Trophoblast cell (in vitro differentiated cells and primary cell): ENCODE results near the gene MORN1.

ENCODE experiments used
- DNase-seq, 2 donors: peaks; one replicate each; pipeline ENCODE4 v3.0.0-alpha.2; 2016
- H2AFZ ChIP-seq: 2 replicates; pipeline ENCODE4 v1.6.1; 2013; ENCODE audit warnings: low read length, moderate library complexity, mild to moderate bottlenecking; ENCODE audit not compliant: insufficient read depth, poor library complexity
- H2AK5ac ChIP-seq: 2 replicates; pipeline ENCODE4 v1.6.1; 2013; ENCODE audit warnings: mild to moderate bottlenecking, low read length
- H2BK120ac ChIP-seq: 2 replicates; pipeline ENCODE4 v1.6.1; 2013; ENCODE audit warnings: low read length, mild to moderate bottlenecking, moderate library complexity; ENCODE audit not compliant: insufficient read depth, poor library complexity
- H2BK12ac ChIP-seq: 2 replicates; pipeline ENCODE4 v1.6.1; 2013; ENCODE audit warnings: mild to moderate bottlenecking, low read length, moderate library complexity
- H2BK5ac ChIP-seq: 2 replicates; pipeline ENCODE4 v1.6.1; 2013; ENCODE audit warnings: low read length, low read depth, moderate library complexity, mild to moderate bottlenecking; ENCODE audit not compliant: poor library complexity
- H3K14ac ChIP-seq: 2 replicates; pipeline ENCODE4 v1.6.1; 2013; ENCODE audit warnings: mild to moderate bottlenecking, low read length
- H3K18ac ChIP-seq: 2 replicates; pipeline ENCODE4 v1.6.1; 2013; ENCODE audit warnings: mild to moderate bottlenecking, low read length
- H3K23ac ChIP-seq: 2 replicates; pipeline ENCODE4 v1.6.1; 2013; ENCODE audit warnings: low read length
- H3K27ac ChIP-seq: 2 replicates; pipeline ENCODE4 v1.5.1; 2013; ENCODE audit warnings: low read depth, mild to moderate bottlenecking, inconsistent platforms, low read length, moderate library complexity
- H3K27me3 ChIP-seq: 2 replicates; pipeline ENCODE4 v1.6.1; 2013; ENCODE audit warnings: inconsistent platforms, mild to moderate bottlenecking, low read length, moderate library complexity; ENCODE audit not compliant: insufficient read depth
- H3K36me3 ChIP-seq, 2 experiments: 1 replicate in 1 of 2; 2 replicates in 1 of 2; pipeline ENCODE4 v1.6.1; 2013; ENCODE audit warnings: low read length in 2 of 2, mild to moderate bottlenecking in 2 of 2, moderate library complexity in 1 of 2; ENCODE audit not compliant: insufficient read depth in 2 of 2, control insufficient read depth in 1 of 2
- H3K4ac ChIP-seq: 2 replicates; pipeline ENCODE4 v1.6.1; 2013; ENCODE audit warnings: low read depth, mild to moderate bottlenecking, low read length, moderate library complexity
- H3K4me1 ChIP-seq, 2 experiments: 1 replicate in 1 of 2; 2 replicates in 1 of 2; pipeline ENCODE4 v1.6.1; 2013; ENCODE audit warnings: low read length in 2 of 2, mild to moderate bottlenecking in 2 of 2, moderate library complexity in 1 of 2; ENCODE audit not compliant: insufficient read depth in 2 of 2, control insufficient read depth in 1 of 2
- H3K4me2 ChIP-seq: 2 replicates; pipeline ENCODE4 v1.6.1; 2013; ENCODE audit warnings: inconsistent platforms, mild to moderate bottlenecking, low read length, moderate library complexity
- H3K4me3 ChIP-seq: 2 replicates; pipeline ENCODE4 v1.5.1; 2013; ENCODE audit warnings: mild to moderate bottlenecking, low read depth, low read length, inconsistent platforms
- H3K79me1 ChIP-seq: one replicate; pipeline ENCODE4 v1.6.1; 2013; ENCODE audit warnings: low read length
- H3K79me2 ChIP-seq: 2 replicates; pipeline ENCODE4 v1.6.1; 2013; ENCODE audit warnings: low read length, mild to moderate bottlenecking; ENCODE audit not compliant: control insufficient read depth, insufficient read depth, poor library complexity
- H3K9ac ChIP-seq: 2 replicates; pipeline ENCODE4 v1.6.1; 2013; ENCODE audit warnings: mild to moderate bottlenecking, low read length
- H3K9me3 ChIP-seq: 2 replicates; pipeline ENCODE4 v1.6.1; 2013; ENCODE audit warnings: low read depth, mild to moderate bottlenecking, control low read depth, inconsistent platforms, low read length; ENCODE audit not compliant: insufficient read depth
- H4K12ac ChIP-seq: 2 replicates; pipeline ENCODE4 v1.6.1; 2013; ENCODE audit warnings: low read depth, mild to moderate bottlenecking, low read length, moderate library complexity
- H4K8ac ChIP-seq: 2 replicates; pipeline ENCODE4 v1.6.1; 2013; ENCODE audit warnings: low read depth, mild to moderate bottlenecking, low read length, moderate library complexity
- H4K91ac ChIP-seq: one replicate; pipeline ENCODE4 v1.6.1; 2013; ENCODE audit warnings: low read depth, mild to moderate bottlenecking, low read length, moderate library complexity
- WGBS: extraction: QIAGEN DNeasy Blood & Tissue Kit; methylation state at CpG from one replicate; pipeline ENCODE4 v1.1.7; 2013; ENCODE audit warnings: missing lambda C conversion rate; ENCODE audit not compliant: insufficient read length, insufficient coverage; ENCODE audit errors: extremely low coverage; 5-methylcytosine and 5-hydroxymethylcytosine counted together

Gene MORN1

GRCh38 chr1:2402420-2402819, 11.1 kb upstream of the MORN1 start:
- peaks cover 3 to 5% of the 10 kb centered on the region in 2 experiments for H3K4me1 ChIP-seq
- no peak overlapping the region for H2AFZ ChIP-seq
- no CpG with 5 or more reads among the region's 23 CpGs for WGBS

DNA sequence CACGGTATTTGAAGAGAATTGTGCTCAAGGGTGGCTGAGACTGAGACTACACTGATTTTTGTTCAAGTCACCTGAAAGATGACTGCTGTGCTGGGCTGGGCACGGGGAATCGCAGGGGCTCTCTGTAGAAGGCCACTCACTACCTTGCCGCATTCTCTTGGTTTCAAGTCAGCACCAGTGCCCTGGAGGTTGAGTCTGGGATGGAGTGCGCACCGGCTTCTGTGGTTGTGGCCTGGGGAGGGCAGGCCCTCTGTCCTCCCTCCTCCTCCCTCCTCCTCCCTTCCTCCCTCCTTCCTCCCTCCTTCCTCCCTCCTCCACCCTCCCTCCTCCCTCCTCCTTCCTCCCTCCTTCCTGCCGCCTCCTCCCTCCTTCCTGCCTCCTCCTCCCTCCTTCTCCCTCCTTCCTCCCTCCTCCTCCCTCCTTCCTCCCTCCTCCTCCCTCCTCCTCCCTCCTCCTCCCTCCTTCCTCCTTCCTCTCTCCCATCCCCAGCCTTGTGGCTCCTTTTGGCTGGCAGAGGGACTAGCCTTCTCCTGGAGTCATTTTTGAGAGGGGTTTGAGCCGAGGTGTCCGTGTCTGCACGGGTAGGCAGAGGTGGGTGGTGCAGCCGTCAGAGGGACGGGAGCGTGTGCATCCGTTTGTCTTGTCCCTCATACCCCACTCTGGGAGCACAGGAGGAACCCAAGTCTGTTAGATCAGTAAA, 9.7 kb upstream of the MORN1 start:
- no CpG with 5 or more reads among the region's 14 CpGs for WGBS

More at GRCh38 chr1:2402420-2402819, 11.1 kb upstream of the MORN1 start:
- no peaks in the 10 kb centered on the region for H3K79me1 ChIP-seq
- no peak overlapping the region for H4K91ac ChIP-seq
- H2BK5ac ChIP-seq = no peak overlapping the region
- no peak overlapping the region for H3K4me2 ChIP-seq
- H3K79me2 ChIP-seq = no peaks in the 10 kb centered on the region
- no peak overlapping the region for H3K9ac ChIP-seq
- no peak overlapping the region for H4K8ac ChIP-seq
- H3K27me3 ChIP-seq = no peaks in the 10 kb centered on the region
- H3K4me3 ChIP-seq = no peak overlapping the region
- no peak overlapping the region for H4K12ac ChIP-seq
- H3K18ac ChIP-seq = peak overlapping the region; percentile 6
- H3K14ac ChIP-seq = no peak overlapping the region
- no peak overlapping the region for H3K23ac ChIP-seq
- no peak for DNase-seq
- H3K4ac ChIP-seq = no peak overlapping the region
- H2BK12ac ChIP-seq = no peak overlapping the region
- H3K36me3 ChIP-seq = peaks cover 81 to 87% of the 10 kb centered on the region in 2 experiments
- no peaks in the 10 kb centered on the region for H3K9me3 ChIP-seq
- H2BK120ac ChIP-seq = no peak overlapping the region
- H2AK5ac ChIP-seq = no peak overlapping the region
- H3K27ac ChIP-seq = no peak overlapping the region

GRCh38 chr1:2400576-2400909, 9.2 kb upstream of the MORN1 start:
- Histone ChIP-seq H2BK5ac (no peak overlapping the region), H2AFZ (no peak overlapping the region), H3K9ac (no peak overlapping the region), H3K4me1 (peaks cover 3 to 5% of the 10 kb centered on the region in 2 experiments), H2BK12ac (no peak overlapping the region), H4K12ac (no peak overlapping the region), H3K79me1 (no peaks in the 10 kb centered on the region), H3K18ac (no peak overlapping the region), H3K23ac (no peak overlapping the region), H4K91ac (no peak overlapping the region), H2AK5ac (no peak overlapping the region), H3K79me2 (no peaks in the 10 kb centered on the region), H4K8ac (no peak overlapping the region), H3K4ac (no peak overlapping the region), H3K14ac (no peak overlapping the region), H3K4me2 (no peak overlapping the region), H3K27me3 (no peaks in the 10 kb centered on the region), H3K27ac (no peak overlapping the region), H3K9me3 (no peaks in the 10 kb centered on the region), H3K4me3 (no peak overlapping the region), H2BK120ac (no peak overlapping the region), H3K36me3 (peaks cover 80 to 86% of the 10 kb centered on the region in 2 experiments)
- DNase-seq = no peak
- WGBS = no CpG with 5 or more reads among the region's 10 CpGs

More for the DNA sequence above, 9.7 kb upstream of the MORN1 start:
- no peak overlapping the region for H3K27ac ChIP-seq
- no peaks in the 10 kb centered on the region for H3K79me1 ChIP-seq
- H3K23ac ChIP-seq = no peak overlapping the region
- H3K27me3 ChIP-seq = no peaks in the 10 kb centered on the region
- H4K91ac ChIP-seq = no peak overlapping the region
- peaks cover 3 to 5% of the 10 kb centered on the region in 2 experiments for H3K4me1 ChIP-seq
- no peak overlapping the region for H4K12ac ChIP-seq
- peaks cover 81 to 86% of the 10 kb centered on the region in 2 experiments for H3K36me3 ChIP-seq
- no peak overlapping the region for H3K4ac ChIP-seq
- no peak overlapping the region for H3K9ac ChIP-seq
- H2AFZ ChIP-seq = no peak overlapping the region
- DNase-seq = no peak
- no peak overlapping the region for H2BK120ac ChIP-seq
- H2BK12ac ChIP-seq = no peak overlapping the region
- no peak overlapping the region for H3K18ac ChIP-seq
- H2BK5ac ChIP-seq = no peak overlapping the region
- H3K4me3 ChIP-seq = no peak overlapping the region
- no peak overlapping the region for H3K4me2 ChIP-seq
- H4K8ac ChIP-seq = no peak overlapping the region
- no peak overlapping the region for H2AK5ac ChIP-seq
- no peaks in the 10 kb centered on the region for H3K9me3 ChIP-seq
- no peaks in the 10 kb centered on the region for H3K79me2 ChIP-seq
- H3K14ac ChIP-seq = no peak overlapping the region

GRCh38 chr1:2399890-2400575, 8.7 kb upstream of the MORN1 start:
- no peak overlapping the region for H2AK5ac ChIP-seq
- no peak overlapping the region for H2BK12ac ChIP-seq

More at GRCh38 chr1:2399890-2400575, 8.7 kb upstream of the MORN1 start:
- H3K79me1 ChIP-seq = no peaks in the 10 kb centered on the region
- no peaks in the 10 kb centered on the region for H3K9me3 ChIP-seq
- H2BK120ac ChIP-seq = no peak overlapping the region
- no peaks in the 10 kb centered on the region for H3K79me2 ChIP-seq
- no peak overlapping the region for H4K8ac ChIP-seq
- H2AFZ ChIP-seq = no peak overlapping the region
- H3K23ac ChIP-seq = no peak overlapping the region
- H3K27ac ChIP-seq = no peak overlapping the region
- no peak overlapping the region for H3K4me2 ChIP-seq
- H3K36me3 ChIP-seq = peaks cover 80 to 86% of the 10 kb centered on the region in 2 experiments
- H3K4ac ChIP-seq = no peak overlapping the region
- DNase-seq = no peak
- H2BK5ac ChIP-seq = no peak overlapping the region
- peaks cover 3 to 5% of the 10 kb centered on the region in 2 experiments for H3K4me1 ChIP-seq
- no peaks in the 10 kb centered on the region for H3K27me3 ChIP-seq
- H3K4me3 ChIP-seq = no peak overlapping the region
- no peak overlapping the region for H3K9ac ChIP-seq
- no peak overlapping the region for H3K14ac ChIP-seq
- no peak overlapping the region for H3K18ac ChIP-seq
- H4K12ac ChIP-seq = no peak overlapping the region
- H4K91ac ChIP-seq = no peak overlapping the region
- no CpG with 5 or more reads among the region's 22 CpGs for WGBS
